ENCODE data around the gene USP43.

DNA sequence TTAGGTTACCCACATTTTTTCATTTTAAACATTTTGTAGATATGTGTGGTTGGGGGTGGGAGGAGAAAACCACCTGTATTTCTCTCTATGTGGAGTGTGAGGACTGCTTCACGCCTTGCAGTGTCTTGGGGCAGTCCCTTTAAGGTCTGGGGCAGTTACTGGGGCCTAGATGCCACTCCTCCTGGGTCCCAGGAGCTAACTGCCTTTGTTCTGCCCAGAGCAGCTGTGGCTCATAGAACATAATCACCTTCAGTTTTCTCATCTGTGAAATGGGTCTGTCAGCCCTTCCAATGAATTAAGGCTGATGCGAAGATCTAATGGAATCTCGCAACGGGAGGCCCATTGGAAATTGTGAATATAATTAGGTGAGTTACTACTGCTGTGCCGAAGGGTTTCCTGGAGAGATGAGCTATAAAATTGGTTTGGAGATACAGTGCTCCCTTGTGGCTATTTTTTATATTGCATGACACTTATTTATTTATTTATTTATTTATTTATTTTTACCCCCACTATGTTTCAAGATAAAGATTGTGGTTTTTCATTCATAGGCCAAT is 123.1 kb downstream of the USP43 start:
- TF ChIP-seq GATA2 (IDR thresholded peaks at IDR 0.05; ENCODE audit: low read depth, low read length), result no peak
- TF ChIP-seq GATA3 (IDR thresholded peaks at IDR 0.05; ENCODE audit: low read depth, low read length), result no peak
